GM12864 (cell line): ENCODE results near the gene STARD5.
A peak's percentile ranks its signal among the peaks of the same experiment; 100 is the strongest.
"Not testable (repeated sequence)": the region's sequence is repeated elsewhere in the genome, so short reads cannot be mapped to it uniquely, and the experiment has no call there.

Experiments used
- DNase-seq: peaks from one replicate; pipeline ENCODE4 v3.0.0-alpha.2; 2011; ENCODE audit warnings: low read depth
- H3K4me3 ChIP-seq: 2 replicates; pipeline ENCODE4 v1.5.1; 2011; ENCODE audit warnings: mild to moderate bottlenecking, low read depth, low read length, control low read depth
- TF ChIP-seq, protein P1 (sequence below): IDR thresholded peaks from 2 replicates; pipeline ENCODE4 v1.5.1; 2011; ENCODE audit warnings: low read depth, mild to moderate bottlenecking, moderate library complexity, low read length, control low read depth, inconsistent platforms; ENCODE audit errors: missing control alignments

Gene STARD5

DNA sequence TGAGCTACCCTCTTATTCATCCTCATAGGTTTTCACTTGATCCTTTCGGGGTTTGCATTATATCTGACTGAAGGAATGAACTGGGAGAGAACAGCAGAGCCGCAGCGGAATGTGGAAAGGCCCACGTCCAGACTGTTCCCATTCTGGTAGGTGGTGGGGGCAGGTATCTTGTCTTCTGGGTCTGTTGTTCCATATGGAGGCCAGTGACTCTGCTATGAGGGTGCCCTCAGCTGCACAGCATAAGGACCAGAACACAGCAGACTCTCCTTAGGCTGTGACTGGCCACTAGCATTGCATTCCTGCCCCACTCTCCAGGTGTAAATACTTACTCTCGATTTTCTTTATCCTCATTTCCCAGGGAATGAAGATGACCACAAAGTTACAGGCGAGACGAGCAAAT, 38.0 kb upstream of the STARD5 start:
- TF ChIP-seq, protein P1, sequence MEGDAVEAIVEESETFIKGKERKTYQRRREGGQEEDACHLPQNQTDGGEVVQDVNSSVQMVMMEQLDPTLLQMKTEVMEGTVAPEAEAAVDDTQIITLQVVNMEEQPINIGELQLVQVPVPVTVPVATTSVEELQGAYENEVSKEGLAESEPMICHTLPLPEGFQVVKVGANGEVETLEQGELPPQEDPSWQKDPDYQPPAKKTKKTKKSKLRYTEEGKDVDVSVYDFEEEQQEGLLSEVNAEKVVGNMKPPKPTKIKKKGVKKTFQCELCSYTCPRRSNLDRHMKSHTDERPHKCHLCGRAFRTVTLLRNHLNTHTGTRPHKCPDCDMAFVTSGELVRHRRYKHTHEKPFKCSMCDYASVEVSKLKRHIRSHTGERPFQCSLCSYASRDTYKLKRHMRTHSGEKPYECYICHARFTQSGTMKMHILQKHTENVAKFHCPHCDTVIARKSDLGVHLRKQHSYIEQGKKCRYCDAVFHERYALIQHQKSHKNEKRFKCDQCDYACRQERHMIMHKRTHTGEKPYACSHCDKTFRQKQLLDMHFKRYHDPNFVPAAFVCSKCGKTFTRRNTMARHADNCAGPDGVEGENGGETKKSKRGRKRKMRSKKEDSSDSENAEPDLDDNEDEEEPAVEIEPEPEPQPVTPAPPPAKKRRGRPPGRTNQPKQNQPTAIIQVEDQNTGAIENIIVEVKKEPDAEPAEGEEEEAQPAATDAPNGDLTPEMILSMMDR, result no peak
- no peak for DNase-seq
- H3K4me3 ChIP-seq, result no peak overlapping the region

DNA sequence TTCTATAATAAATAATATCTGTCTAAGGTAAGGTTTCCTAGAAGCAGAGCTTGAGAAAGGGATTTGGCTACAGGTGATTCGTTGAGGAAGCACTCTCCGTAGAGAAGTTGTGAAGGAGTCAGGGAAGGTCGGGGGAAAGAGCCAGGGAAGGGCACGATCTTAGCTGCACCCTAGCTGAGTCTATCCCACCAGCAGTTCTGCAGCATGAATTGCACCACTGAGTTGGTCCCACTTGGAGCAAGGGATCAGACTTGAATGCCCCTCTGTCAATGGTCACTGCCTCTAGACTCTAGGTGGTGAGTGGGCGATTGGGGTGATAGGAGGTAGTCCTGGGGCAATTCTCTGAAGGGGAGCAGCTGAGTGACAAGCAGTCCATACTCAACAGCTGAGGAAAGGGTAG, 36.5 kb upstream of the STARD5 start:
- DNase-seq, result no peak
- TF ChIP-seq, protein P1, result no peak
- H3K4me3 ChIP-seq, result no peak overlapping the region

DNA sequence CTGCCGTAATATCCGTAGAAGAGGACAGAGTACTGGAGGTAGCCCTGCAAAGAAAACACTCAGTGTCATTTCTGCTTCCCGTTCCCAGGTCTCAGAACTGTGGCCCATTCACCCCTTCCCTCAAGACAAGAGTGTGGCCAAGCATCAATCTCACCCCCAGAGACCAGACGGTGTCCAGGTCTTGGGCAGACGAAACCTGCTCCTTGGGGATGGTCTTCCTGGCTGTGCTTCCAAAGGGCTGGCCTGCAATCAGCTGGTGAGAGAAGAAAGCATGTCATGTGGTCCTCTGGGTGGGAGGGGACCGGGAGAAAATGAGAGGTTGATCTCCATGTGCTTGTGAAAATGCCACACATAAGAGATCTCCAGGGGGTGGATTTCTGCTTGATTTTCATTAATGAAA, 34.3 kb upstream of the STARD5 start:
- no peak overlapping the region for H3K4me3 ChIP-seq
- no peak for DNase-seq
- TF ChIP-seq, protein P1, result no peak

DNA sequence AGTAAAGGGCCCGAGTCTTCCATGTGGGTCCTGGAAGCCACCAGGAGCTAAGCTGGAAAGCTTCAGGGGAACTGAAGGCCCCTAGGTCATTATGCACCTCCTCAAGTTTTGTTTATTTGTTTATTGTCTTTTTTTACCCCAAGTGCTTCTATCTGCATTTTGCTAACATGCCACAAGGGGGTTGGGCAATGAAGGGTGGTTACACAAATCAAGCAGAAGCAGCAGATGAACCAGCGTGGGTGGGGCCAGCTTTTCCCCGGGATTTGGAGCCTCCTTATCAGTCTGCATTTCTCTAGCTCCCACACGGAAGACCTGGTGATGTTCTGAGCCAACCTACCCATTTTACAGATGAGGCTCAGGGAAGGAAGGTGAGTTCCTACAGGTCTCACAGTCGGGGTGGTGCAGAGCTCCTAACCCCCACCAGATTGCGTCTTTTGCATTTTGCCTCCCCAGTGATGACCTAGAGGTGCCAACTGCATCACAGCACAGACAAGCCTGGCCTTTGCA, 33.3 kb upstream of the STARD5 start:
- no peak for DNase-seq
- no peak overlapping the region for H3K4me3 ChIP-seq
- TF ChIP-seq, protein P1, result peak; percentile 37

DNA sequence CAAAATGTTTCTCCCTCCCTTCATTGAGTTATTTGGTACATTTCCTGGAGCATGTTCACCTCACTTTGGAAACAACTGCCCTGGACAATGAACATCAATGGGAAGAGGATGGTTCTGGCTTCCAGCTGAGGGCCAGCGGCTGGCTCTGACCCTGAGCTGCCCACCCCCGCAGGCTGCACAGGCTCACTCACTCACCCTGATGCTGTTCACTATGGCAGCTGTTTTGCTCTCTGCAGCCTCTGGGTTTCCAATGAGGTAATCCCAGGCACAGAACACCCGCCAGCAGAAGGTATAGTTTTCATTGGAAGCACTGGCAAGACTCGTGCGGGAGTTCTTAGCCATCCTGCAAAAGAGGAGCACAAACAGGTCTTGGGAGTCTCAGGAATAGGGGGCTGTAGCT, 32.3 kb upstream of the STARD5 start:
- H3K4me3 ChIP-seq, result no peak overlapping the region
- TF ChIP-seq, protein P1, result no peak
- DNase-seq, result no peak

DNA sequence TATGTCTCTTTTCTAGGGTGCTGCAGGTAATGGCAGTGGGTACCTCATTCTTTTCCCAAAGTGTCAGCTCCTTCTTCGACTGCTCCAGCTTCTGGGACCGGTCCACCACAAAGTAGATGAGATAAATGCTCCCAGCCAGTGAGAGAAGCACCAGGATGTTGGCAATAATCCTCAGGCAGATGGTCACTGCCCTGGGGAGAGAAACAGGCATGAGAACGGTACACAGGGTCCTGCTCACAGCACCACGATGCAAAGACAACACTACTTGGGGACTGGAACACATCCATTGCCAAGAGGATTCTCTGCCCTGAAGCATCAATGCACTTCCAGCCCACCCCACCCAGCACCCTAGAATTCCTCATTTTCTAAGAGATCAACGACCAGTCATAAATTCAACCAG, 27.7 kb upstream of the STARD5 start:
- no peak for DNase-seq
- no peak overlapping the region for H3K4me3 ChIP-seq
- TF ChIP-seq, protein P1, result no peak

DNA sequence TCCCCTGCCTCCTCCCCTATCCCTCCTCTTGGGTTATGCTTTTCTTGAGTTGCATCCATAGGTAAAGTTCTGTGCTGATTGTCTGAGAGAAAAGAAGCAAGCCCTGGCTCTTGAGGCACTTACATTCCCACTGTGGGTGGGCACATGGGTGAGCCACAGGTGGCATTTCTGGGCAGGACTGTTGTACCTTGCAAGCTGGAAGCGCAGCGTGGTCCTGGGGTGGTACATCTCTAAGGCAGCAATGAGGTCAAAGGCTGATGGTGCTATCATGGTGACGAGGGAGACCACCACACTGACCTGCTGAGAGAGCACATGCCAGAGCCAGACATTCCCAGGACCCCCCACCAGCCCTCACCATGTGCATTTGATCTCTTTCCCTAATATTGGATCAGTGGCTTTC, 25.3 kb upstream of the STARD5 start:
- TF ChIP-seq, protein P1, result no peak
- DNase-seq, result no peak
- H3K4me3 ChIP-seq, result no peak overlapping the region

DNA sequence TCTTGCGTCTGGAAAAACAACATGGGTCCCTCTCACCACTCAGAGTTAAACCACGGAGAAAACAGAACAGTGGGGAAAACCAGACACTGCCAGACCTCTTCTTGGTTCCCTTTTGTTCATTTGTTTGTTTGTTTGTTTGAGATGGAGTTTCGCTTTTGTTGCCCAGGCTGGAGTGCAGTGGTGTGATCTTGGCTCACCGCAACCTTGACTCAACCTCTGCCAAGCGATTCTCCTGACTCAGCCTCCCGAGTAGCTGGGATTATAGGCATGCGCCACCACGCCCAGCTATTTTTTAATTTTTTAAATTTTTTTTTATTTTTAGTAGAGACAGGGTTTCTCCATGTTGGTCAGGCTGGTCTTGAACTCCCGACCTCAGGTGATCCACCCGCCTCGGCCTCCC, 24.8 kb upstream of the STARD5 start:
- DNase-seq, H3K4me3 ChIP-seq: not testable (repeated sequence)
